ENCODE data around the gene GSTT2B. TPM values are rescaled to one million over a fixed set of nuclear protein-coding genes. Genes with fewer than 3 reads are reported as not detected.
"Not testable (repeated sequence)": the region's sequence is repeated elsewhere in the genome, so short reads cannot be mapped to it uniquely, and the experiment has no call there.

The GSTT2B gene
- total RNA-seq, 1 donor from 2014 or later: 0.79 TPM

GRCh38 chr22:24002851-24003250, 41.9 kb upstream of the GSTT2B start:
- no peak for FAIRE-seq
- peaks cover 2% of the 10 kb centered on the region for H3K27me3 ChIP-seq (ENCODE audit: control insufficient read depth, insufficient read depth, low read length)
- H3K36me3 ChIP-seq (ENCODE audit: control insufficient read depth, insufficient read depth, low read length): no peaks in the 10 kb centered on the region
- TF ChIP-seq CTCF (IDR thresholded peaks at IDR 0.05; ENCODE audit: insufficient read depth, low read length, severe bottlenecking): no peak
- no peak overlapping the region for H3K4me3 ChIP-seq (ENCODE audit: low read depth, low read length)
- DNase-seq (ENCODE audit: low read depth): no peak

- TF ChIP-seq CTCF (IDR thresholded peaks at IDR 0.05; ENCODE audit: insufficient read depth, low read length, severe bottlenecking): no peak
- FAIRE-seq: no peak
These were observed 41.3 kb upstream of the GSTT2B start for GRCh38 chr22:24002272-24002671.

GRCh38 chr22:24001314-24001713, 40.3 kb upstream of the GSTT2B start:
- Histone ChIP-seq H3K36me3 (ENCODE audit: control insufficient read depth, insufficient read depth, low read length) (no peaks in the 10 kb centered on the region), H3K4me3 (ENCODE audit: low read depth, low read length) (no peak overlapping the region), H3K27me3 (ENCODE audit: control insufficient read depth, insufficient read depth, low read length) (peaks cover 2% of the 10 kb centered on the region)
- DNase-seq (ENCODE audit: low read depth): no peak
- peak; percentile 64 for FAIRE-seq
- TF ChIP-seq CTCF (IDR thresholded peaks at IDR 0.05; ENCODE audit: insufficient read depth, low read length, severe bottlenecking): no peak

More at GRCh38 chr22:24002272-24002671, 41.3 kb upstream of the GSTT2B start:
- DNase-seq (ENCODE audit: low read depth): no peak
- H3K27me3 ChIP-seq (ENCODE audit: control insufficient read depth, insufficient read depth, low read length): peaks cover 2% of the 10 kb centered on the region
- H3K36me3 ChIP-seq (ENCODE audit: control insufficient read depth, insufficient read depth, low read length): no peaks in the 10 kb centered on the region
- H3K4me3 ChIP-seq (ENCODE audit: low read depth, low read length): no peak overlapping the region

GRCh38 chr22:23999779-24000178, 38.8 kb upstream of the GSTT2B start:
- H3K4me3 ChIP-seq (ENCODE audit: low read depth, low read length); H3K36me3 ChIP-seq (ENCODE audit: control insufficient read depth, insufficient read depth, low read length); DNase-seq (ENCODE audit: low read depth); FAIRE-seq; H3K27me3 ChIP-seq (ENCODE audit: control insufficient read depth, insufficient read depth, low read length): not testable (repeated sequence)

GRCh38 chr22:23997092-23997491, 36.1 kb upstream of the GSTT2B start:
- Histone ChIP-seq H3K4me3 (ENCODE audit: low read depth, low read length) (no peak overlapping the region), H3K27me3 (ENCODE audit: control insufficient read depth, insufficient read depth, low read length) (no peaks in the 10 kb centered on the region), H3K36me3 (ENCODE audit: control insufficient read depth, insufficient read depth, low read length) (no peaks in the 10 kb centered on the region)
- TF ChIP-seq CTCF (IDR thresholded peaks at IDR 0.05; ENCODE audit: insufficient read depth, low read length, severe bottlenecking): no peak
- FAIRE-seq (no peak), DNase-seq (ENCODE audit: low read depth) (no peak)

GRCh38 chr22:23993581-23994177, 32.7 kb upstream of the GSTT2B start:
- not testable (repeated sequence) for DNase-seq (ENCODE audit: low read depth); H3K36me3 ChIP-seq (ENCODE audit: control insufficient read depth, insufficient read depth, low read length); H3K4me3 ChIP-seq (ENCODE audit: low read depth, low read length); H3K27me3 ChIP-seq (ENCODE audit: control insufficient read depth, insufficient read depth, low read length)
- peak; percentile 36 for FAIRE-seq

- not testable (repeated sequence) for H3K4me3 ChIP-seq (ENCODE audit: low read depth, low read length); H3K36me3 ChIP-seq (ENCODE audit: control insufficient read depth, insufficient read depth, low read length); H3K27me3 ChIP-seq (ENCODE audit: control insufficient read depth, insufficient read depth, low read length); DNase-seq (ENCODE audit: low read depth); FAIRE-seq
These were observed 32.1 kb upstream of the GSTT2B start for GRCh38 chr22:23993080-23993479.

- not testable (repeated sequence) for DNase-seq (ENCODE audit: low read depth); FAIRE-seq; H3K27me3 ChIP-seq (ENCODE audit: control insufficient read depth, insufficient read depth, low read length)
These were observed 28.7 kb upstream of the GSTT2B start for GRCh38 chr22:23989583-23990244.

GRCh38 chr22:23986538-23987178, 25.7 kb upstream of the GSTT2B start:
- FAIRE-seq: peak; percentile 86
- not testable (repeated sequence) for H3K27me3 ChIP-seq (ENCODE audit: control insufficient read depth, insufficient read depth, low read length); H3K36me3 ChIP-seq (ENCODE audit: control insufficient read depth, insufficient read depth, low read length); H3K4me3 ChIP-seq (ENCODE audit: low read depth, low read length); DNase-seq (ENCODE audit: low read depth)

More at GRCh38 chr22:23989583-23990244, 28.7 kb upstream of the GSTT2B start:
- H3K4me3 ChIP-seq (ENCODE audit: low read depth, low read length); H3K36me3 ChIP-seq (ENCODE audit: control insufficient read depth, insufficient read depth, low read length): not testable (repeated sequence)

- H3K27me3 ChIP-seq (ENCODE audit: control insufficient read depth, insufficient read depth, low read length); FAIRE-seq; H3K36me3 ChIP-seq (ENCODE audit: control insufficient read depth, insufficient read depth, low read length); H3K4me3 ChIP-seq (ENCODE audit: low read depth, low read length); DNase-seq (ENCODE audit: low read depth): not testable (repeated sequence)
These were observed 25.1 kb upstream of the GSTT2B start for GRCh38 chr22:23986089-23986488.

Measured in bronchial epithelial cell (primary cell).